ENCODE results near the gene METRNL.

GRCh38 chr17:83071365-83071764, 8.0 kb upstream of the METRNL start:
- TF ChIP-seq POLR2A (IDR thresholded peaks at IDR 0.05; ENCODE audit: low read depth, low read length) (no peak), POLR2AphosphoS5 (IDR thresholded peaks at IDR 0.05; ENCODE audit: low read depth, low read length) (no peak), TAF1 (IDR thresholded peaks at IDR 0.05; ENCODE audit: borderline replicate concordance, low read depth, low read length) (no peak)
